Fibroblast of skin of left quadriceps (primary cell): ENCODE data around the gene ARID1B.

ENCODE experiments used
- DNase-seq, 2 experiments: peaks; one replicate each; pipeline ENCODE4 v3.0.0-alpha.2; 2013; ENCODE audit warnings: low read depth in 2 of 2

The ARID1B gene

GRCh38 chr6:156825475-156825874 is 48.3 kb downstream of the ARID1B start:
- no peak for DNase-seq

- no peak for DNase-seq
Observed at GRCh38 chr6:156826290-156826955, 49.2 kb downstream of the ARID1B start.

- DNase-seq = peak in 1 of 2 experiments; percentile 20
Observed at GRCh38 chr6:156827382-156827781, 50.2 kb downstream of the ARID1B start.

- peak; percentile 32 to 36 for DNase-seq
Observed at GRCh38 chr6:156828280-156828703, 51.1 kb downstream of the ARID1B start.

GRCh38 chr6:156830126-156830525 is 52.9 kb downstream of the ARID1B start:
- no peak for DNase-seq

GRCh38 chr6:156832231-156832647 is 55.1 kb downstream of the ARID1B start:
- DNase-seq = no peak

- DNase-seq = no peak
Observed at GRCh38 chr6:156832669-156833068, 55.5 kb downstream of the ARID1B start.

- no peak for DNase-seq
Observed at GRCh38 chr6:156833755-156834154, 56.6 kb downstream of the ARID1B start.

GRCh38 chr6:156839129-156839528 is 62.0 kb downstream of the ARID1B start:
- DNase-seq = no peak

GRCh38 chr6:156839591-156840001 is 62.4 kb downstream of the ARID1B start:
- DNase-seq = no peak

- DNase-seq = no peak
Observed at GRCh38 chr6:156840136-156840535, 63.0 kb downstream of the ARID1B start.

GRCh38 chr6:156840606-156841005 is 63.4 kb downstream of the ARID1B start:
- no peak for DNase-seq

GRCh38 chr6:156841508-156841907 is 64.3 kb downstream of the ARID1B start:
- DNase-seq = no peak

GRCh38 chr6:156842598-156843250 is 65.5 kb downstream of the ARID1B start:
- no peak for DNase-seq

GRCh38 chr6:156844089-156844488 is 66.9 kb downstream of the ARID1B start:
- DNase-seq = no peak

GRCh38 chr6:156845454-156846155 is 68.4 kb downstream of the ARID1B start:
- no peak for DNase-seq

GRCh38 chr6:156846845-156847599 is 69.8 kb downstream of the ARID1B start:
- no peak for DNase-seq

- no peak for DNase-seq
Observed at GRCh38 chr6:156848123-156848522, 70.9 kb downstream of the ARID1B start.

- DNase-seq = peak in 1 of 2 experiments; percentile 21
Observed at GRCh38 chr6:156848533-156848932, 71.4 kb downstream of the ARID1B start.

- DNase-seq = no peak
Observed at GRCh38 chr6:156849806-156850205, 72.6 kb downstream of the ARID1B start.

GRCh38 chr6:156850353-156850752 is 73.2 kb downstream of the ARID1B start:
- DNase-seq = no peak

- DNase-seq = no peak
Observed at GRCh38 chr6:156851454-156851921, 74.3 kb downstream of the ARID1B start.
